Measurements from ENCODE around the gene PPM1H.

The PPM1H gene

GRCh38 chr12:62843716-62844115 lies 91.2 kb downstream of the PPM1H start:
- Histone ChIP-seq H3K27ac (ENCODE audit: low read depth, low read length, poor library complexity, severe bottlenecking) (no peak overlapping the region), H3K9me3 (ENCODE audit: low read length) (no peaks in the 10 kb centered on the region), H3K4me3 (ENCODE audit: low read depth, low read length, poor library complexity, severe bottlenecking) (no peak overlapping the region), H3K4me2 (ENCODE audit: low read length) (no peak overlapping the region), H3K36me3 (ENCODE audit: insufficient read depth, low read length) (no peaks in the 10 kb centered on the region), H3F3A (ENCODE audit: insufficient read depth, low read length) (no peaks in the 10 kb centered on the region), H3K79me2 (ENCODE audit: insufficient read depth, low read length) (no peaks in the 10 kb centered on the region), H3K9ac (ENCODE audit: low read length) (no peak overlapping the region), H2AFZ (ENCODE audit: low read length) (no peak overlapping the region), H4K20me1 (ENCODE audit: insufficient read depth, low read length) (no peaks in the 10 kb centered on the region), H3K4me1 (ENCODE audit: insufficient read depth, low read length, severe bottlenecking) (no peaks in the 10 kb centered on the region), H3K9me2 (ENCODE audit: low read depth, low read length) (no peaks in the 10 kb centered on the region), H3K27me3 (ENCODE audit: insufficient read depth, low read length) (no peaks in the 10 kb centered on the region)
- no peak for TF ChIP-seq CTCF (IDR thresholded peaks at IDR 0.05; ENCODE audit: low read length)
- TF ChIP-seq EZH2 (IDR thresholded peaks at IDR 0.05; ENCODE audit: borderline replicate concordance, low read length): no peak

- Histone ChIP-seq H3K9me3 (ENCODE audit: low read length) (no peaks in the 10 kb centered on the region), H3K9ac (ENCODE audit: low read length) (no peak overlapping the region), H3F3A (ENCODE audit: insufficient read depth, low read length) (no peaks in the 10 kb centered on the region), H3K27ac (ENCODE audit: low read depth, low read length, poor library complexity, severe bottlenecking) (no peak overlapping the region), H3K4me2 (ENCODE audit: low read length) (no peak overlapping the region), H3K27me3 (ENCODE audit: insufficient read depth, low read length) (no peaks in the 10 kb centered on the region), H2AFZ (ENCODE audit: low read length) (no peak overlapping the region), H3K36me3 (ENCODE audit: insufficient read depth, low read length) (no peaks in the 10 kb centered on the region), H4K20me1 (ENCODE audit: insufficient read depth, low read length) (no peaks in the 10 kb centered on the region), H3K79me2 (ENCODE audit: insufficient read depth, low read length) (no peaks in the 10 kb centered on the region), H3K9me2 (ENCODE audit: low read depth, low read length) (no peaks in the 10 kb centered on the region), H3K4me3 (ENCODE audit: low read depth, low read length, poor library complexity, severe bottlenecking) (no peak overlapping the region), H3K4me1 (ENCODE audit: insufficient read depth, low read length, severe bottlenecking) (no peaks in the 10 kb centered on the region)
- TF ChIP-seq EZH2 (IDR thresholded peaks at IDR 0.05; ENCODE audit: borderline replicate concordance, low read length) (no peak), CTCF (IDR thresholded peaks at IDR 0.05; ENCODE audit: low read length) (no peak)
Measured at GRCh38 chr12:62841846-62842245, 93.1 kb downstream of the PPM1H start.

- H3K9ac ChIP-seq (ENCODE audit: low read length): no peak overlapping the region
- no peak overlapping the region for H3K4me3 ChIP-seq (ENCODE audit: low read depth, low read length, poor library complexity, severe bottlenecking)
- H4K20me1 ChIP-seq (ENCODE audit: insufficient read depth, low read length): no peaks in the 10 kb centered on the region
- no peaks in the 10 kb centered on the region for H3F3A ChIP-seq (ENCODE audit: insufficient read depth, low read length)
- no peak for TF ChIP-seq EZH2 (IDR thresholded peaks at IDR 0.05; ENCODE audit: borderline replicate concordance, low read length)
- no peak for TF ChIP-seq CTCF (IDR thresholded peaks at IDR 0.05; ENCODE audit: low read length)
- H3K27ac ChIP-seq (ENCODE audit: low read depth, low read length, poor library complexity, severe bottlenecking): no peak overlapping the region
- H3K9me3 ChIP-seq (ENCODE audit: low read length): no peaks in the 10 kb centered on the region
- H3K27me3 ChIP-seq (ENCODE audit: insufficient read depth, low read length): no peaks in the 10 kb centered on the region
- no peak overlapping the region for H2AFZ ChIP-seq (ENCODE audit: low read length)
- H3K4me1 ChIP-seq (ENCODE audit: insufficient read depth, low read length, severe bottlenecking): no peaks in the 10 kb centered on the region
- H3K79me2 ChIP-seq (ENCODE audit: insufficient read depth, low read length): no peaks in the 10 kb centered on the region
- no peaks in the 10 kb centered on the region for H3K36me3 ChIP-seq (ENCODE audit: insufficient read depth, low read length)
- H3K4me2 ChIP-seq (ENCODE audit: low read length): no peak overlapping the region
- no peaks in the 10 kb centered on the region for H3K9me2 ChIP-seq (ENCODE audit: low read depth, low read length)
Measured at GRCh38 chr12:62840806-62841205, 94.1 kb downstream of the PPM1H start.

All from OCI-LY1 (cell line).